Stimulated activated CD8-positive, alpha-beta memory T cell treated with anti-CD3 and anti-CD28 coated beads, Interleukin-4, amount 100 ng/mL, for 48 hours (primary cell): ENCODE results near the gene LDB1.

Source experiments
- DNase-seq: peaks from one replicate; pipeline ENCODE4 v3.0.0-alpha.2; 2020

The LDB1 gene

GRCh38 chr10:102134416-102134815 lies 14.2 kb upstream of the LDB1 start:
- no peak for DNase-seq

DNA sequence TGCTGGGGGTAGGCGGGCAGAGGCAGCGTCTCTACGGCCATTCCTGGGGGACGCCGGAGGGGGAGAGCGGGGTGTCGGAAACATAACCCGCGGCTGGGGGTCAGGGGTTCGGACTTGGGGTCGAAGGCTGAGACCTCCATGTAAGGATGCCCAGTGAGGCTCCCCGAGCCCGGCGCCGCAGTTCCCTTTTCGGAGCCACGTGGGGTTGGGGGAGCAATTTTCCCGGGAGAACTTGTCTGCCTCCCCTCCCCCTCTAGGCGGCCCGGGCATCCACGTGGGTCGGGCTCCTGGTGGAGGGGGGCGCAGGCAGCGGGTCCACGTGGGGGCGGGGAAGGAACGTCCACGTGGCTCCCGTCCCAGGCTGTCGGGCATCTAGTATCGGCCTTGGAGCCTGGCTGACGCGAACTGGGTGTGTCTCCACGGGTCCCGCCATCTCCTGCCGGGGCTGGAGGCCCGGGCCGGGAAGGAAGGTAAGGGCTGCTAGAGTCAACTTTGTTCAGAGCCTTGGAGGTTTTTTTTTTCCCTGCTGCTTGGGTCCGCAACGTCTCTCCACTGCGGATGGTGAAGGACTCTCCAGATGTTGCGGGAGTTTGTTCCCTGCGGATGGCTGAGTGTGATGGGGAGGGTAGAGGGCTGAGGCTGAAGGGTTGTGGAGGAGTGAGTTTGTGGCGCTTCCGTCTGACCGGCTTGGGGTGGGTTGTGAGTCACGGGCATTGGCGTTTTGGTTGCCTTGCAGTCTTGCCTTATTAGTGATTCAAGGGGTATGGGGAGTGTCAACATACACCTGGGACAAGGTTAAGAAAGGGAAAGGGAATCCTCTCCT lies 13.4 kb upstream of the LDB1 start:
- peak; percentile 79 for DNase-seq

DNA sequence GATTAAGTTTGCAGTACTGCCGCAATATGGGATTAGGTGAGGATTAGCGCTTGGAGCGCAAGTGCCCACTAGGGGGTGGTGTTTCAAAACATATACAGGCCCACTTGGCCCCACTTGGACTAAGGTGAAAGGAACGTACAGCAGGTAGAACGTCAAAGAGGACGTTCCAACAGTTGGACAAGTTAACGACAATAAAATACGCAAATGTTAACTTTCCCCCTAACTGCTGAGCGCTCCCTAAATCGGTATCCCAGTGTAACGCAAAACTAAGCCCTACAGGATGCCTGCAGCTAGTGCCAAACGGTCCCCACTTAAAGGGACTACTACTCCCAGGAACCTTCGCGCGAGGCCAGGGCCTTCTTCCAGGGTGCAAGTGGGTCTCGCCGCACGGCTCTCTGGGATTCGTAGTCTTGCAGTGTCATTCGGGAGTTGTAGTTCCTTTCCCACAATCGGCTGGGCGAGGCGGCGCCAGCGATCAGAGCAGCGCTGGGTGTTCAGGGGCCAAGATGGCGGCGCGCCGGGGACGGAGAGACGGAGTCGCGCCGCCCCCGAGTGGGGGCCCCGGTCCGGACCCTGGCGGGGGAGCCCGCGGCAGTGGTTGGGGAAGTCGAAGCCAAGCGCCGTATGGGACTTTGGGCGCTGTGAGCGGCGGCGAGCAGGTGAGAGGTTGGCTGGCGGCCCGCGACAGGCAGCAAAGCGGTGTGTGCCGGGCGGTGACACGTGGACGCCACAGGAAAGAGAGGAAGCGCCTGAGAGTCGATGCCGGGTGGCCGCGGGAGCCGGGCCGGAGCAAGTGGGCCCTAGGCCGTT lies 12.6 kb upstream of the LDB1 start, which contains the start of gene PPRC1:
Gene PPRC1, plus strand, starts transcription at position 478 of the 810 bp plus-strand sequence. Its CDS starts 29 bp downstream, at position 507.
- DNase-seq: peak; percentile 96

DNA sequence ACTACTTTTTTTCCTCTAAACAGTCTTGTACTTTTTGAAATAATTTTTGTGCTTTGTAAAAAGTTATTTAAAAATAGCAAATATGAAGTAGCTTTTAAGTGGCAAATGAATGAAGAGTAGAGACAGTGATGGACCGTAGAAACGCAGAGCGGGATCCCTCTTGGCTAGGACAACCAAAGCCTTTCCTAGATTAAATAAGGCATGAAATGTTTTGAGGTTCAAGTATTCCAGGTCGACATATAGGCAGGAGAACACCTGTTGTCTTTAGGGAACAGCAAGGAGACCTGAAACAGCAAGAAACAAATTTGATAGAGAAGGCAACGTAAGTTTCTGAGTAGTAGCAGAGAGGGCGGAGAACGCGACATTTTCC lies 12.0 kb upstream of the LDB1 start:
- no peak for DNase-seq

DNA sequence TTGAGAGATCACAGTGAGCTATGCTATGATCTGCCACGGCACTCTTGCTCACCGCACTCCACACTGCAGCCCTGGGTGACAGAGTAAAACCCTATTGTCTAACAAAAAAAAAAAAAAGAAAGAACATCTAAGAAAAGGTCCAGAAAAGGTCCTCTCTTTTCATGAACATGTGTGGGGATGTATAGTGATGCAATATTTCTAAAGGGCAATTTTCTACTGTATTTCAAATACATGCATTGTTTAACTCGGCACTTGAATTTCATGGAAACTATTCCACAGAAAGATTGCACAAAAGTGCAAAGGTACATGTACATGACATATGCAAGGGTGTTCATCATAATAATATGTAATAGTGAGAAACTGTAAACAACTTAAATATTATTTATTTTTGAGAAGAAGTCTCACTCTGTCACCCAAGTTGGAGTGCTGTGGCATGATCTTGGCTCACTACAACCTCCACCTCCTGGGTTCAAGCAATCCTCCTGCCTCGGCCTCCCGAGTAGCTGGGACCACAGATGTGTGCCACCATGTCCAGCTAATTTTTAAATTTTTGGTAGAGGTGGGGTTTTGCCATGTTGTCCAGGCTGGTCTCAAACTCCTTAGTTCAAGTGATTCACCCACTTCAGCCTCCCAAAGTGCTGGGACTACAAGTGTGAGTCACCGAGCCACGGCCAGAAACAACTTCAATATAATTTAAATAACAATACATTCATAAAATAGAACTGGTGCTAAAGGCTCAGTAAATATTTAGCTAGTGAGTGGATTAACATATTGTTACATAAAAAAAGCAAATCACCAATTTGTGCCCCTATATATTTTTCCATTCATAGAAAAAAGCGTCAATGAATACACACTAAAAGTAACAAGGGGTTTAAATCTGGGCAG lies 11.4 kb upstream of the LDB1 start:
- DNase-seq: no peak

GRCh38 chr10:102123223-102123622 lies 3.1 kb upstream of the LDB1 start:
- DNase-seq: no peak

DNA sequence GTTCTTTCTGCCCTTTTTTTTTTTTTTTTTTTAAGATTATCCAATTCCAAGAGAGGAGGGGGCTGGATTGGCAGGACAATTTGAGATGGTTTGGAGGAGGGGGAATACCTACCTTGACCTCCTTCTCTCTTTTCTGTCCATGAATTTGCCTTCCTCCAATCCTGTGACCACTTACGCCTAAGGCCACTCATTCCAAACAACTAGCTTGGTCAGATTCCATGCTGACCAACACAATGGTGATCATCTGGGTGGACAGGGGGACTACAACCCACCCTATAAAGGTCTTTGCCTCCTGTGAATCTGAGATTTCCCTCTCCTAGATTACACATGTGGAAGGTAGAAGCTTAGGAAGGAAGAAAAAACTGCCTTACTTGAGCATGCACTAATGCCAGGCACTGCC lies 2.3 kb upstream of the LDB1 start:
- DNase-seq: no peak

GRCh38 chr10:102121739-102122372 lies 1.7 kb upstream of the LDB1 start:
- DNase-seq: no peak

GRCh38 chr10:102120991-102121738 lies 997 bp upstream of the LDB1 start:
- peak; percentile 41 for DNase-seq

GRCh38 chr10:102119417-102120141 lies 589 bp downstream of the LDB1 start:
- DNase-seq: peak; percentile 72

GRCh38 chr10:102118867-102119266 lies 1.3 kb downstream of the LDB1 start:
- peak; percentile 48 for DNase-seq

DNA sequence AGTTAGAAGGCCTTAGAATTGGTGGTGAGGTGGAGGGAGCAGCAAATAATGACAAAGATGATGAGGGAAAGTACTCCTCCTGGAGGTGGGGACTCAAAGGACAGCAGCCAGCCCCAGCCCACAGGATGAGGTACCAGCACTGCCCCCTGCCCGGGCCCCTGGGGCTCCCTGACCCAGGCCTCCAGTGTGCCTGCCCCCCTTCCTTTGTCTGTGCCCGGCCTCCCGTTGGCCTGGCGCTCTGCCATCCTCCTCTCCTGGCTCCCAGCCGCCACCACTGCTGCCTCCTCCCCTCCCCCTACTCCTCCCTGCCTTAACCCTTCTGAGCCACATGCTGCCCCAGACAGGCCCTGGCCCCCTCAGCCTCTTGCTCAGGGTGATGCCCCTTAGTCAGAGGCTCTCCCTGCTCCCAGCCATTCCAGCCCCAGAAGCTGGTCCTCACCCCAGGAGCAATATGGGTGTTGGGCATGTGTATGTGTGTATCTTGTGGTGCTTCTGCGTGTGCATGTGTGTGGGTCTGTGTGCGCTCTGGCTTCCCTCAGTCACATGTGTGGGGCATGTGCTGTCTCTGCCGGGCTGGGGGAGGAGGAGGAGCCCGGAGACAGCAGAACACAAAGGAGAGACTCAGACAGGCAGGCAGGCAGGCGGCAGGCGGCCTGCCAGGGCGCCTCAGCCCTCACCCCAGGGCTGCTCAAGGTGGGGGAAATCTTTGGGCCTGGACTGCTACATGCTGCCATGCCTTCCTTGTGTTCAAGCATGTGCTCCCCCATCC lies 2.6 kb downstream of the LDB1 start:
- DNase-seq: peak; percentile 67

DNA sequence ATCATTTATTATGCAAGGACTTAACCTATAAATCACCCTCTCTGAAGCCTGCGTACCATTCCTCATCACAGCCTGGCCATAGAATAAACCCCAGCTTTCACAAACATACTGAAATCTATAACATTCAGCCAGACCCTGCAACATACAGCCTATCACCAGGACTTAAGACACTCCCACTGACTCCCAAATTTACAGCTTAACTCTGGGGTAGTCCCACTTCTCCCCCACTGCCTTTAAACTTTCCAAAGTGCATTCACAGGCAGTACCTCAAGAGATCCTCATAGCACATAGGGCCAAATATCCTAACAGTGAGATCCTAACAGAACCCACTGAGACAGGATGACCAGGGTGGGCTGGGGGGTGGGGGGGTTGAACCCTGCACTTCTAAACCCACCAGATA lies 3.5 kb downstream of the LDB1 start:
- DNase-seq: no peak

- no peak for DNase-seq
Observed at GRCh38 chr10:102115775-102116174, 4.4 kb downstream of the LDB1 start.

DNA sequence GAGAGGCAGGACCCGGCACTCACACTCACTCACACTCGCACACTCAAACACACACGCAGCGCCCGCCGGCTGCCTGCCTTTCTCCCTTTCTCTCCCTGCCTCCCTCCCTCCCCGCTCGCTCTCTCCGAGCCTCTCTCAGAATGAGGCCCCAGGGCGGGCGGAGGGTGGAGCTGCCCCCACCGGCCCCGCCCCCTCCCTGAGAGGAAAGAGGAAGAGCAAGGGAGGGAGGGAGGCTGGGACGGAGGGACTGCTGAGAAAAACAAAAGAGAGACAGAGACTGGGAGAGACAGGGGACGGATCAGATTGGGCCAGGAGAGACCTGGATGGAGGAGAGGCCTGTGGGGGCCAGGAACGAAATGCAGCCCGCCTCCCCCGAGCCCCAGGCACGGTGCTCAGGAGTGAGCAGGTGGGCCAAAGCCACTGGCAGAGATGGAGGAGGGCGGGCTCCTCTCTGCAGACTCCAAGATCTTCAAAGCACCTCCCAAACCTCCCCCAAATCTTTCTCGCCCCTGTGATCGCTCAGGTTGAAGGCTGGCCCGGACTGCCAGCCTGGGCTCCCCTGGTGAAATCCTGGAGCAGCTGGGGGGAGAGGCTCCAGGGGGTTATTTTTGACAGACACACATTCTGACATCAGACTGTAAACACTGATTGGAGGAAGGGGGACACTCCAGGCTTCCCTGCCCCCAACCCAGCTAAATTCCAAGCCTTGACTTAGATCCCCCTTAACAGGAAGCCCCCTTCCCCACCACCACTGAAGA lies 5.1 kb downstream of the LDB1 start:
- peak; percentile 90 for DNase-seq

- DNase-seq: peak; percentile 41
Observed at GRCh38 chr10:102113956-102114857, 6.0 kb downstream of the LDB1 start.

GRCh38 chr10:102113261-102113955 lies 6.8 kb downstream of the LDB1 start:
- DNase-seq: peak; percentile 38
